PFSK-1 (cell line): ENCODE measurements around the gene SDHAF1.

ENCODE experiments used
- FOXP2 ChIP-seq: optimal IDR thresholded peaks from 2 replicates; pipeline ENCODE3; 2011; ENCODE audit warnings: borderline replicate concordance, control low read depth, inconsistent platforms; ENCODE audit not compliant: insufficient read depth; ENCODE audit errors: extremely low read length, extremely low read depth
- POLR2AphosphoS5 ChIP-seq: IDR thresholded peaks from 2 replicates; pipeline ENCODE4 v1.6.1; 2012; ENCODE audit warnings: low read depth, mild to moderate bottlenecking, control low read depth, low read length, moderate library complexity
- SIN3A ChIP-seq: IDR thresholded peaks from 2 replicates; pipeline ENCODE4 v1.6.1; 2012; ENCODE audit warnings: mild to moderate bottlenecking, low read length, moderate library complexity, borderline replicate concordance; ENCODE audit not compliant: insufficient read depth
- TAF1 ChIP-seq: IDR thresholded peaks from 2 replicates; pipeline ENCODE4 v1.6.1; 2012; ENCODE audit warnings: low read length, control low read depth, borderline replicate concordance; ENCODE audit not compliant: insufficient read depth
- TF ChIP-seq, protein P1 (sequence below), 2 experiments: IDR thresholded peaks; 2 replicates each; pipeline versions ENCODE4 v1.6.1 to v1.8.0; 2011 to 2012; ENCODE audit warnings: low read depth in 2 of 2, low read length in 2 of 2, control low read depth in 1 of 2, inconsistent platforms in 1 of 2, mild to moderate bottlenecking in 1 of 2, moderate library complexity in 1 of 2; ENCODE audit not compliant: insufficient read depth in 1 of 2

The SDHAF1 gene

GRCh38 chr19:36040495-36040894 lies 45.5 kb downstream of the SDHAF1 start:
- TF ChIP-seq FOXP2 (no peak), TAF1 (no peak), SIN3A (no peak), POLR2AphosphoS5 (no peak)
- TF ChIP-seq, protein P1, sequence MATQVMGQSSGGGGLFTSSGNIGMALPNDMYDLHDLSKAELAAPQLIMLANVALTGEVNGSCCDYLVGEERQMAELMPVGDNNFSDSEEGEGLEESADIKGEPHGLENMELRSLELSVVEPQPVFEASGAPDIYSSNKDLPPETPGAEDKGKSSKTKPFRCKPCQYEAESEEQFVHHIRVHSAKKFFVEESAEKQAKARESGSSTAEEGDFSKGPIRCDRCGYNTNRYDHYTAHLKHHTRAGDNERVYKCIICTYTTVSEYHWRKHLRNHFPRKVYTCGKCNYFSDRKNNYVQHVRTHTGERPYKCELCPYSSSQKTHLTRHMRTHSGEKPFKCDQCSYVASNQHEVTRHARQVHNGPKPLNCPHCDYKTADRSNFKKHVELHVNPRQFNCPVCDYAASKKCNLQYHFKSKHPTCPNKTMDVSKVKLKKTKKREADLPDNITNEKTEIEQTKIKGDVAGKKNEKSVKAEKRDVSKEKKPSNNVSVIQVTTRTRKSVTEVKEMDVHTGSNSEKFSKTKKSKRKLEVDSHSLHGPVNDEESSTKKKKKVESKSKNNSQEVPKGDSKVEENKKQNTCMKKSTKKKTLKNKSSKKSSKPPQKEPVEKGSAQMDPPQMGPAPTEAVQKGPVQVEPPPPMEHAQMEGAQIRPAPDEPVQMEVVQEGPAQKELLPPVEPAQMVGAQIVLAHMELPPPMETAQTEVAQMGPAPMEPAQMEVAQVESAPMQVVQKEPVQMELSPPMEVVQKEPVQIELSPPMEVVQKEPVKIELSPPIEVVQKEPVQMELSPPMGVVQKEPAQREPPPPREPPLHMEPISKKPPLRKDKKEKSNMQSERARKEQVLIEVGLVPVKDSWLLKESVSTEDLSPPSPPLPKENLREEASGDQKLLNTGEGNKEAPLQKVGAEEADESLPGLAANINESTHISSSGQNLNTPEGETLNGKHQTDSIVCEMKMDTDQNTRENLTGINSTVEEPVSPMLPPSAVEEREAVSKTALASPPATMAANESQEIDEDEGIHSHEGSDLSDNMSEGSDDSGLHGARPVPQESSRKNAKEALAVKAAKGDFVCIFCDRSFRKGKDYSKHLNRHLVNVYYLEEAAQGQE (IDR thresholded peaks at IDR 0.05; ENCODE audit: insufficient read depth in 1 of 2, low read depth in 2 of 2, low read length in 2 of 2), result no peak

- TF ChIP-seq POLR2AphosphoS5 (no peak), FOXP2 (no peak), SIN3A (no peak), TAF1 (no peak)
- TF ChIP-seq, protein P1 (IDR thresholded peaks at IDR 0.05; ENCODE audit: insufficient read depth in 1 of 2, low read depth in 2 of 2, low read length in 2 of 2), result no peak
These were observed 46.8 kb downstream of the SDHAF1 start for GRCh38 chr19:36041831-36042230.

GRCh38 chr19:36043952-36044351 lies 49.0 kb downstream of the SDHAF1 start:
- TF ChIP-seq SIN3A (no peak), POLR2AphosphoS5 (no peak), TAF1 (no peak), FOXP2 (no peak)
- TF ChIP-seq, protein P1 (IDR thresholded peaks at IDR 0.05; ENCODE audit: insufficient read depth in 1 of 2, low read depth in 2 of 2, low read length in 2 of 2), result no peak
